Measurements from ENCODE around the gene AQP3. TPM values are rescaled to one million over a fixed set of nuclear protein-coding genes. Genes with fewer than 3 reads are reported as not detected.
"Not testable (repeated sequence)": the region's sequence is repeated elsewhere in the genome, so short reads cannot be mapped to it uniquely, and the experiment has no call there.

AQP3 gene
- total RNA-seq, 1 donor from 2014 or later, result 113 TPM

GRCh38 chr9:33443464-33444154 lies 3.8 kb downstream of the AQP3 start:
- intact Hi-C loops (cut with micrococcal nuclease), result loop anchor here (10.0 kb wide), 1 partner anchor 179 kb away; the partner anchor contains the start of genes BAG1 and CHMP5

DNA sequence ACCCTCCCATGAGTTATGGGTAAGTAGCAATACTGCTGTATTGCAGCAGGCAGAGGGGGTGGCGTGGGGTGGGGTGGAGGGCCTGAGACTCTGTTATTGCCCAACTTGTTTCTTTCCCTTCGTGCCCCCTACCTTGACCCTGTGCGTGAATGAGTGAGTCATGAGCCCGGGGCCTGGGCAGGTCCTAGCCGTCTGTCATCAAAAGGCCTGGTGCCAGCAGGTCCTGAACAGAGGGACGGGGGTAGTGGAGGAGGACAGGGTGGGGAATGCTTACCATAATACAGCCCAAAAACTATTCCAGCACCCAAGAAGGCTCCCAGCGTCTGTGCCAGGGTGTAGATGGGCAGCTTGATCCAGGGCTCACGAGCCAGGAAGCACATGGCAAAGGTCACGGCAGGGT lies 4.3 kb downstream of the AQP3 start:
- intact Hi-C loops (cut with micrococcal nuclease), result loop anchor here (10.0 kb wide), 1 partner anchor 178 kb away; the partner anchor contains the start of genes BAG1 and CHMP5

GRCh38 chr9:33442125-33442524 lies 5.3 kb downstream of the AQP3 start:
- intact Hi-C loops (cut with micrococcal nuclease), result loop anchor here (10.0 kb wide), 1 partner anchor 177 kb away; the partner anchor contains the start of genes BAG1 and CHMP5

DNA sequence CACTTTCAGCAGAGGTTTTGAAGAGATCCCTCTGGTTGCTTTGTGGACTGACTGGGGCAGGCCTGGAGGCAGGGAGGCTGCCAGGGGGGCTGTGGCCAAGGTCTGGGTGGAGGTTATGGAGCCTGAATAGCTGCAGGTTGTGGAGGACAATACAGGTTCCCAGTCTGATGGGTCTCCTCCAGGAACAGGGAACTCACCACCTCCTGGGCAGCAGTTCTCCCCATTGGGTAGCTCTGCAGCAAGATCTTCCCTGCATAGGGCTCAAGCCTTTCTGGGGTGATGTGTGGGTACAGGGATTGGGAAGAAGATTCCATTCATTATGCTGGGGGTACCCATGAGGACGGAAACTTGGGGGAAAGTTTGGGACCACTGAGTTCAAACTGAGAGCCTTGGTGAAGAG lies 6.8 kb downstream of the AQP3 start:
- intact Hi-C loops (cut with micrococcal nuclease), result loop anchor here (10.0 kb wide), 1 partner anchor 176 kb away; the partner anchor contains the start of genes BAG1 and CHMP5

GRCh38 chr9:33440204-33440603 lies 7.2 kb downstream of the AQP3 start:
- intact Hi-C loops (cut with micrococcal nuclease), result loop anchor here (10.0 kb wide), 1 partner anchor 175 kb away; the partner anchor contains the start of genes BAG1 and CHMP5

DNA sequence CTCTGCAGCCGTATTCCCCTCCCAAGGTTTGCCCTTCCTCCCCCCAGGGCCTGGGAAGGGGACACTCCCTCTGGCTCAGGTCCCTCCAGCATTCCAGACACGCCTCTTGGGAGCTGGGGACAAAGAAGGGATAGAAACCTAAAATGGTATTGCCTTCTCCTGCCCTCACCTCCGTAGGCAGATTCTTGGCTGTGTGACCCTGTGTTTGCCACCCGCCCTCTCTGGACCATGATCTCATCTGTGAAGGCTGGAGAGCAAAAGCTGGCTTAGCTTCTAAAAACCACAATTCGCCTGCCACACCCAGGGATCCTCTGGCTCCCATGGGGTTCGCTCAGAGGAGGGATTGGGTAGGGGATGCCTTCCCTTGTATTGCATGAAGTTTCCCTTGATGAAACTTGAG lies 7.7 kb downstream of the AQP3 start:
- intact Hi-C loops (cut with micrococcal nuclease), result loop anchor here (10.0 kb wide), 1 partner anchor 175 kb away; the partner anchor contains the start of genes BAG1 and CHMP5

DNA sequence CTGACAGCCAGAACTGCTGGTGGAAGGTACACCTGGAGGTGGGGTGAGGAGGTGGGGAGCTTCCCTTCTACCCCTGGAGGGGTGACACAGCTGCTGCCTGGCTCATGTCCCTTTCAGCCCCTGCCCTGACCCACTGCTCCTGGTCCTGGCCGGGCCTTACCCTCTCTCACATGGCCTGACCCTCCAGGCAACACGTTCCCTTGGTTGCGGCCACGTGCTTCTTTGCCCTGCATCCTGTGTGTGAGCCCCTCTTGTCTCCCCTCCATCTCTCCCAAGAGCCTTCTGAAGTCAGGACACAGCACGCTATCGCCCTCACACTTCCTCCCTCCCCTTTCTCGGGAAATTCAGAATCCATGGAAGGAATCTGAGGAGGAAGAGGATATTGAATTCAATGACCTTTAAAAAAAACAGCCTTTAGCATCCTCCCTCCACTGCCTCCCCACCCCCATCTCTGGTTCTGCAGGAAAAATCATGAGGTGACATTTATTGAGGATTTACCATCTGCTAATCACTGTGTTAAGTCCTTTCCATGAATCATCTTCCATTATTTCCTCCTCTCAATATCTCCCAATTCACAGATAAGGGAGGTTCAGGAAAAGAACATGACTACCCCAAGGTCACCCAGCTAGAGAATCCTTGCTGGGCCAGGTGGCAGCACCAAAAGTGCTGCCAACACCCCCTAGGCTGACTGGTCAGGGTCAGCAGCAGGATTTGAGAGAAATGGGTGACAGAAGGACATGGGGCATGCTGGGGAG lies 8.3 kb downstream of the AQP3 start:
- intact Hi-C loops (cut with micrococcal nuclease), result no loop called here

GRCh38 chr9:33437898-33438297 lies 9.5 kb downstream of the AQP3 start:
- intact Hi-C loops (cut with micrococcal nuclease), result no loop called here

DNA sequence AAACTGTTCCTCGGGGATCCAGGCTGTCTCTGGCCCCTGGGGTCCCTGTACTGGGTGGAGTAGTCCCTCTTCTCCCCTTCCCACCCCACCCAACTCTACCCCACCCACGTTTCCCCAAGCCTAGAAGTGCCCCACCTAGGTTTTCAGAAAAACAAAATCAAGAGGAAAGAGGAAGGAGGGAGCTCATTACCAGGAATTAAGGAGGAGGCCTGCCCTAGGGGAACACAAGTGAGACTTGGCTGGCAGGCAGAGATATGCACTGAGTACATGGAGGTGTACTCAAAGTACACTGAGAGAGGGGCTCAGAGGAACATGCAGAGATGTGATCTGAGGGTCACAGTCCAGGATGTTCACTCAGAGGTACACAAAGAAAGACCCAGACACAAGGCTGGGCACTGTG lies 10.2 kb downstream of the AQP3 start:
- intact Hi-C loops (cut with micrococcal nuclease), result no loop called here

DNA sequence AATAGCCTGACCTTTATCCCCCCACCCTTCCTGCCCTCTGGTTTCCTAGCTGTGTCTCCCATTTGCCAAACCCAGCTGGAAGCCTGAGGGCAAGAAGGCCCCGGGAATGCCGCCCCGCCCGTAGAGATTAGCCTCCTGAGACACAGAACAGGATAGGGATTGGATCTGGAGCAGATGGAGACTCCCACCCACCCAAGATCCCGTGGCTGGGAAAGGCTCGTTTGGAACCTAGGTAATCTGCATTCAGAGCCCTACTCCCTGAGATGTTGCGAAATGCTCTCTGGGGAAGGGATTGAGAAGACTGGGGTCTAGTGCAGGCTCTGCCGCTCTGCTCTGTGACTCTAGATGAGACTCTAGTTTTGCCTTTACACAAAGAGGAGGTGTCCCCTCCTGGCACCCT lies 10.9 kb downstream of the AQP3 start:
- intact Hi-C loops (cut with micrococcal nuclease), result no loop called here

GRCh38 chr9:33435821-33436277 lies 11.5 kb downstream of the AQP3 start:
- intact Hi-C loops (cut with micrococcal nuclease), result no loop called here

GRCh38 chr9:33434317-33435105 lies 12.9 kb downstream of the AQP3 start:
- intact Hi-C loops (cut with micrococcal nuclease), result no loop called here

GRCh38 chr9:33433871-33434270 lies 13.5 kb downstream of the AQP3 start:
- intact Hi-C loops (cut with micrococcal nuclease), result no loop called here

DNA sequence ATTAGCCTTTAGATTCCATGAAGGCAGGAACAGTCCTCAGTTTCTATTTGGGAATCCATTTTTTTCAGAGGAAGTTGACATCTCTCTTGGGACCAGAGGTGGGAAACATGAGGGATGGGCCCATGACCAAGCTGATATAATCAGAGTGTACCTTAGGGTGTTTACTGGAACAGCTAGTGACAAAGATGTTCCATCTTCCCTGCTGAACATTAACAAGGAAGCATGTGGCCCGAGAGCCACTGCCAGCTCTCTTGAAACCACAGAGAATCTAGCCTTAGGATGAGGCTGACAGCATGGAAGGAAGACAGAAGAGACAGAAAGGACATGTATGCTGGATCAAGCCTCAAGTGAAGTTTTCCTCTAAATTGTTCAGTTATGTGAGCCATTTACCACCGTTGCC lies 16.0 kb downstream of the AQP3 start:
- intact Hi-C loops (cut with micrococcal nuclease), result no loop called here

DNA sequence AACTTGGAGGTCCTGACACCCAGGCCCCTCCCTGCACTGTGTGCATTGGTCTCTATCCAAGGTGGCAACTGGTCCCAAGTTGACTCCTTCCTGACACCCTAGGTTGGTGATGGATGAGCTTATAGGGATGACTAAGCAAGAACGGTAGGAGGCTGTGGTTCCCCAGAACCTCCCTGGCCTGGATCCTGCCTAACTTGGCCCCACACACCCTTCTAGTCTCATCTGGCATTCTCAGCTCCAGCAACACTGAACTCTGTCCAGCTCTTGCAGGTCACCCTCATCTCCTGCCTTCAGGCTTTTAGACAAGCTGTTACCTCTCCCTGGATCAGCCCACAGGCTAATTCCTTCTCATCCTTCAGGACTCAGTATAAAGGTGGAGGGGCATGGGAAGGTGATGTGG lies 16.5 kb downstream of the AQP3 start:
- intact Hi-C loops (cut with micrococcal nuclease), result no loop called here

- intact Hi-C loops (cut with micrococcal nuclease), result no loop called here
Observed at GRCh38 chr9:33429256-33429985, 18.0 kb downstream of the AQP3 start.

DNA sequence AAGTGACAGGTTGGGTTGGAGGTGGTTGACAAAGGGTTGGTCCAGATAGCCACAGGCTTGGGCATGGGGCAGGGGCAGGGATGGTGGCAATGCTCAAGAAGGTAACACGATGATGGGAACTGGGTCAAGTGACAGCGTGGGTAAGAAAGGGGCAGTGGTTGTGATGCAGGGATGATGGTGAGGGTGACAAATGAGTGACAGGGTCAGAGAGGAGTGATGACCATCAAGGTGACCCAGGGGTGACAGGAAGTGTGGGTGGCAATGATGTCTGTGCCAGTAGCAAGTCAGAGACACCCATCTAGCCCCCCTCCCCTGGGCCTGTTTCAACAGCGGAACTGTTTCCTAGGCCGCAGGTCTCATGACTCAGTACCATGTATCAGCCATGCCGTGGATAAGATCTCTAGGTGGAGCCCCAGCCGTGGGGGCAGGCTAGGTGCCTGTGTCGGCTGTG lies 20.5 kb downstream of the AQP3 start:
- intact Hi-C loops (cut with micrococcal nuclease), result no loop called here

DNA sequence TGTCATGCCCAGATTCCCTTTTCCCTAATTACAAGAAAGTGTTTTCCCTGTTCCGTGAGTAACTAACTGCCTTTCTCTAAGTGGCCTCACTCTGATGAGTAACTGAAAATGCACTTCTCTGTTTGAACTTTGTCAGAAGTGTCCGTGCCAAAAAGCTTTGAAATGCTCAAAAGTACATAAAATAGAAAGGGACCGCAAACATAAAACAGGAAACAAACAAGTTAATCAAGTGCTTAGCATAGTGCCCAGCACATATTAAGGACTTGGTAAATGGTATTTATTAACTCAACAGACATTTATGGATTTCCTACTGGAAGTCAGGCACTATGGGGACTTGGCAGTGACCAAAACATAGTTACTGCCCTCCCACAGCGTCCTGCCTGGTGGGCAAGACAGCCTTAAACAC lies 22.3 kb downstream of the AQP3 start:
- intact Hi-C loops (cut with micrococcal nuclease), result no loop called here

- intact Hi-C loops (cut with micrococcal nuclease), result not testable (repeated sequence)
Observed at GRCh38 chr9:33424492-33424891, 22.9 kb downstream of the AQP3 start.

- intact Hi-C loops (cut with micrococcal nuclease), result not testable (repeated sequence)
Observed at GRCh38 chr9:33424043-33424442, 23.4 kb downstream of the AQP3 start.

Data from T-helper 2 cell treated with Interferon-gamma antibody and Interleukin-4, amounts not matched to agents 100 ng/mL and 5 ng/mL, for 36 hours (primary cell).